ENCODE measurements around the gene RAP1GAP2.
"Not testable (repeated sequence)": the region's sequence is repeated elsewhere in the genome, so short reads cannot be mapped to it uniquely, and the experiment has no call there.

The RAP1GAP2 gene

GRCh38 chr17:2815781-2816185 is 19.5 kb downstream of the RAP1GAP2 start:
- no peak for DNase-seq

- DNase-seq, result no peak
These were observed 20.4 kb downstream of the RAP1GAP2 start for GRCh38 chr17:2816688-2817087.

- DNase-seq, result not testable (repeated sequence)
These were observed 23.1 kb downstream of the RAP1GAP2 start for GRCh38 chr17:2819294-2819693.

- no peak for DNase-seq
These were observed 23.8 kb downstream of the RAP1GAP2 start for GRCh38 chr17:2819921-2820501.

- no peak for DNase-seq
These were observed 25.6 kb downstream of the RAP1GAP2 start for GRCh38 chr17:2821868-2822267.

GRCh38 chr17:2822358-2822757 is 26.1 kb downstream of the RAP1GAP2 start:
- DNase-seq, result no peak

- no peak for DNase-seq
These were observed 29.2 kb downstream of the RAP1GAP2 start for GRCh38 chr17:2825253-2825970.

GRCh38 chr17:2828397-2829038 is 32.3 kb downstream of the RAP1GAP2 start:
- DNase-seq, result peak; percentile 68 to 78 (median 71)

- DNase-seq, result no peak
These were observed 34.4 kb downstream of the RAP1GAP2 start for GRCh38 chr17:2830678-2831077.

- DNase-seq, result no peak
These were observed 39.5 kb downstream of the RAP1GAP2 start for GRCh38 chr17:2835780-2836179.

GRCh38 chr17:2837147-2837561 is 40.9 kb downstream of the RAP1GAP2 start:
- DNase-seq, result peak in 1 of 4 experiments; percentile 16

GRCh38 chr17:2841606-2842005 is 45.4 kb downstream of the RAP1GAP2 start:
- no peak for DNase-seq

- DNase-seq, result no peak
These were observed 46.2 kb downstream of the RAP1GAP2 start for GRCh38 chr17:2842464-2842863.

- DNase-seq, result no peak
These were observed 48.2 kb downstream of the RAP1GAP2 start for GRCh38 chr17:2844416-2844815.

GRCh38 chr17:2847381-2848333 is 51.4 kb downstream of the RAP1GAP2 start:
- no peak for DNase-seq

GRCh38 chr17:2849327-2849670 is 53.1 kb downstream of the RAP1GAP2 start:
- no peak for DNase-seq

GRCh38 chr17:2850991-2851390 is 54.8 kb downstream of the RAP1GAP2 start:
- DNase-seq, result no peak

GRCh38 chr17:2851615-2852014 is 55.4 kb downstream of the RAP1GAP2 start:
- DNase-seq, result no peak

- no peak for DNase-seq
These were observed 56.0 kb downstream of the RAP1GAP2 start for GRCh38 chr17:2852221-2852620.

- no peak for DNase-seq
These were observed 56.6 kb downstream of the RAP1GAP2 start for GRCh38 chr17:2852729-2853282.

- DNase-seq, result peak in 1 of 4 experiments; percentile 27
These were observed 57.3 kb downstream of the RAP1GAP2 start for GRCh38 chr17:2853283-2854142.
